GM21528 (cell line): ENCODE data around the gene TNPO2.
A peak's percentile ranks its signal among the peaks of the same experiment; 100 is the strongest.
"Not testable (repeated sequence)": the region's sequence is repeated elsewhere in the genome, so short reads cannot be mapped to it uniquely, and the experiment has no call there.

Experiments
- ATAC-seq: cut with Tn5 transposase; IDR thresholded peaks from one replicate; pipeline ENCODE4 v1.9.1; 2021; ENCODE audit warnings: mild to moderate bottlenecking, moderate library complexity; ENCODE audit not compliant: unreplicated experiment, low FRiP score

Gene TNPO2

DNA sequence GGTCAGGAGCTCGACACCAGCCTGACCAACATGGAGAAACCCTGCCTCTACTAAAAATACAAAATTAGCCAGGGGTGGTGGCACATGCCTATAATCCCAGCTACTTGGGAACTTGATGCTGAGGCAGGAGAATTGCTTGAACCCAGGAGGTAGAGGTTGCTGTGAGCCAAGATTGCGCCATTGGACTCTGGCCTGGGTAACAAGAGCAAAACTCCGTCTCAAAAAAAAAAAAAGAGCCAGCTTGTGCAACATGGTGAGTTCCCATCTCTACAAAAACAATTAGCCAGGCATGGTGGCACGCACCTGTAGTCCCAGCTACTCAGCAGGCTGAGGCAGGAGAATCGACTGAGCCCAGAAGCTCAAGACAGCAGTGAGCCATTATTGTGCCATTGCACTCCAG, 45.7 kb downstream of the TNPO2 start:
- not testable (repeated sequence) for ATAC-seq

- ATAC-seq = no peak
Observed at GRCh38 chr19:12676928-12677327, 46.8 kb downstream of the TNPO2 start.

DNA sequence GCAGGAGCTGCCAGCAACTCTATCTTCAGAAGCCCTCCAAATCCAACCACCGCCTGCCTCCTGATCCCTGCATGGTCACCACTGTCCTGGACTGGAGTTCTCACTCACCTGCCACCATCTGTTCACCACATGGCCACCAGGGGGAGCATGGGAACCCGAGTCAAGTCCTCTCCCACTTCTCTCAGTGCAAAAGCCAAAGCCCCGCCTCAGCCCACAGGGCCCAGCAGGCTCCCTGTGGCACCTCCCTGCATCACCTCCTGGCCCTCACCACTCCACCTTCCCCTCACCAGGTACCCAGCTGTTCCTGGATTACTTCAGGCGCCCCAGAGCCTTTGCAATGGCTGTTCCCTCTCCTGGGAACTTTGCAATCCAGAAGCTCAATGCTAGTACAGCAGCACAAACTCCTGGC, 47.3 kb downstream of the TNPO2 start:
- ATAC-seq = no peak

GRCh38 chr19:12675940-12676339, 47.8 kb downstream of the TNPO2 start:
- no peak for ATAC-seq

- no peak for ATAC-seq
Observed at GRCh38 chr19:12675399-12675798, 48.3 kb downstream of the TNPO2 start.

GRCh38 chr19:12672744-12673143, 51.0 kb downstream of the TNPO2 start:
- ATAC-seq = no peak

DNA sequence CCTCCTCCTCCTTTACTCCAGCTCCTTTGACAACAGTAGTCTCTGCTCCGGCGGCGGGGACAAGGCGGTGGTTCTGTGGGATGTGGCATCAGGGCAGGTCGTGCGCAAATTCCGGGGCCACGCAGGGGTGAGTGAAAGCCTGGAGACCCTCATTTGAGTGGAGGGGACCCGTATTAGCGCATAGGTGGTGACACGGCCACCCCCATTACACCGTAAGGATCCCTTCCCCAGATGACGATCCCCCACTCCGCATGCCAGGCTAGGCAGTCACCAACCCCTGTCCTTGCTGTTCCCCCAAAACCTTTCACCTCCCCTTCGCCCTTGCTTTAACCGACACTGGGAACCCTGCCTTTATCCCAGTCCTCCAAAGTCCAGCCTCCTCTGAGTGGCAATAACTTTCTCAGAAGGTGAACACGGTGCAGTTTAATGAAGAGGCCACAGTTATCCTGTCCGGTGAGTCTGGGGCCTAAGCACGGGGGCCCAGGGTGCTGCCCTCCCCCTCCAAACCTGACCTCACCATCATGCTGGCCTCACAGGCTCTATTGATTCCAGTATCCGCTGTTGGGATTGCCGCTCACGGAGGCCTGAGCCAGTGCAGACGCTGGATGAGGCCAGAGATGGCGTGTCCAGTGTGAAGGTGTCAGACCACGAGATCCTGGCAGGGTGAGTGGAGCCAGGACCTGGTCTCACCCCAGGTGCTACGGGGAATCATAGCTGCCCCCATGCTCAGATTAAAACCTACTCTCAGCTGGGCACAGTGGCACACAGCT, 53.4 kb downstream of the TNPO2 start:
- no peak for ATAC-seq

GRCh38 chr19:12669270-12670158, 54.2 kb downstream of the TNPO2 start:
- ATAC-seq = peak; percentile 35

DNA sequence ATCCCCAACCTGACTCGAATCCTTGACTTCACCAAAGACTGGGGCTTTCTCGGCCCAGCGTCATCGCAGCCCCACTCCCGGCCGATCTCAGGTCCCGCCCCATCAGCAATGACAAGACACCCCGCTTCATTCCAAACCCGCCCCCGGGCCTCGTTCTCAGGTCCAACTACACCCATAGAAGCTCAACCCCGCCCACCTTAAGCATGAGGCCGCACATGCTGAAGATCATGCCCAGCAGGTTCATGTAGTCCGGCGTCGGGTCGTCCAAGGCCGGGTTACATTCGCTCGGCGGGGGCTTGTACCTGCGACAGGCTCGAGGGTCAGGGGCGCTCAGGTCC, 54.8 kb downstream of the TNPO2 start:
- no peak for ATAC-seq

GRCh38 chr19:12668346-12668745, 55.4 kb downstream of the TNPO2 start:
- ATAC-seq = no peak

DNA sequence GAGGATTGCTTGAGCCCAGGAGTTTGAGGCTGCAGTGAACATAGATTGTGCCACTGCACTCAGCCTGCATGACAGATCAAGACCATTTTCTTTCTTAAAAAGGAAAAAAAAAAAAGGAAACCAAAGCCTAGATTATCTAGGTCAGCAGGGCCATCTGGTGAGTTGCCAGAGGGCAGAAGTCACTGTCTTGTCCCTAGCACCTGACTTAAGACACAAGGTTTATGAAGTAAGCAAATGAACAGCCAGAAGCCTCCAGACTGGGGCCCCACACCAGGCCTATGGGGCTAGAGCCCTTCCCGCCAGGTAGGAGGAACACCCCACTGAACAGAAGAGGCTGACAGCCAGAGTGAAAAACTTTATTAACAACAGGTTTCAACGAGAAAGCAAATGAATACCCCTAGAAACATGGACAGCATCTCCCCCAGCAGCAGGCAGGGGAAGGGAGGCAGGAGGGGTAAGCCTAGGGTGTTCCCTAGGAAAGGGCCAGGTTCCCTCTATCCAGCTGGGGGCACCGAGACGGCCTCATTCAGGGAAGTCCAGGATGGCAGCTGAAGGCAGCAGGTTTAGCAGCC, 55.9 kb downstream of the TNPO2 start:
- no peak for ATAC-seq

GRCh38 chr19:12666265-12667048, 57.3 kb downstream of the TNPO2 start, which contains the start of the genes MAN2B1 and WDR83:
Gene MAN2B1 (minus strand): TSS chr19:12666742. CDS start chr19:12666701, 41 bp downstream.
Gene WDR83 (plus strand): TSS chr19:12666807. CDS start chr19:12669791, 2,984 bp downstream.
- no peak for ATAC-seq

- ATAC-seq = no peak
Observed at GRCh38 chr19:12665671-12666264, 58.0 kb downstream of the TNPO2 start.

- no peak for ATAC-seq
Observed at GRCh38 chr19:12665281-12665573, 58.5 kb downstream of the TNPO2 start.

DNA sequence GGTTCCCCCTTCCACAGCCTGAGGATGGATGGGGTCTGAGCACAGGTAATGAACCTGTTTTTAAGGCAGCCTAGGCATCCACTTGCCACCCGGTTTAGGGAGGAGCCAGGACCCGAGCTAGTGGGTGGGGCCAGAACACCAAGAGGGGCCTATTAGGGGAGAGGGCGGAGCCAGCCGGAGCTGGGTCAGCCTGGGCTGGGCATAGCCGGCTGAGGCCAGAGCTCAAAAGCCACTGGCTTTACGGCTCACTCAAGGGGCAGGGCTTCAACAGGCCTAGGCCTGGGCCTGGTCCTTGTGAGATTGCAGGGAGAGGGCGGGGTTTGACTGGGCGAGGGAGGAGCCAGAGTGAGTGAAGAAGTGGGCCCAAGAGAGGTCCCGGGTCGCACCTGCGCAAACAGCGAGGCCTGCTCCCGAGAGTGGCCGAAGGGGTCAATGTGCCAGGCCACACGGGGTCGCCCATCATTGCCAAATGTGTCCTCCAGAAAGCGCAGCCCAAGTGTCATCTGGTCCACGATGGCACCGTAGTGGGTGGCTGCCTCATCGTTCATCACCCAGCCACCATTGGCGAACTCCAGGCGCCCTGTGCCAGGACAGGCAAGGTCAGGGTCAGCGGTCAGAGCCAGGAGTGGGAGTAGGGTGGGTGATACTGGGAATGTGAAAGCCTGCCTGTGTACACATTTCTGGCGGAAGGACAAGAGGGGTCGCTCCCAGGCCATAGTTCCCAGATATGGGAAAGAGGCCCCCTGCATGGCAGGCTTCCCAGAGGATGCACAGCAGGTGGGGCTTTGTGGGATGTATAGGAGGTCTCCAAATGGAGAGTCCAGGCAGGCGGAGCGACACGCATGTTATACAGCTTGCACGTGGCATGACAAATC, 59.1 kb downstream of the TNPO2 start:
- no peak for ATAC-seq

GRCh38 chr19:12660980-12661379, 62.8 kb downstream of the TNPO2 start:
- no peak for ATAC-seq

- no peak for ATAC-seq
Observed at GRCh38 chr19:12657966-12658365, 65.8 kb downstream of the TNPO2 start.

DNA sequence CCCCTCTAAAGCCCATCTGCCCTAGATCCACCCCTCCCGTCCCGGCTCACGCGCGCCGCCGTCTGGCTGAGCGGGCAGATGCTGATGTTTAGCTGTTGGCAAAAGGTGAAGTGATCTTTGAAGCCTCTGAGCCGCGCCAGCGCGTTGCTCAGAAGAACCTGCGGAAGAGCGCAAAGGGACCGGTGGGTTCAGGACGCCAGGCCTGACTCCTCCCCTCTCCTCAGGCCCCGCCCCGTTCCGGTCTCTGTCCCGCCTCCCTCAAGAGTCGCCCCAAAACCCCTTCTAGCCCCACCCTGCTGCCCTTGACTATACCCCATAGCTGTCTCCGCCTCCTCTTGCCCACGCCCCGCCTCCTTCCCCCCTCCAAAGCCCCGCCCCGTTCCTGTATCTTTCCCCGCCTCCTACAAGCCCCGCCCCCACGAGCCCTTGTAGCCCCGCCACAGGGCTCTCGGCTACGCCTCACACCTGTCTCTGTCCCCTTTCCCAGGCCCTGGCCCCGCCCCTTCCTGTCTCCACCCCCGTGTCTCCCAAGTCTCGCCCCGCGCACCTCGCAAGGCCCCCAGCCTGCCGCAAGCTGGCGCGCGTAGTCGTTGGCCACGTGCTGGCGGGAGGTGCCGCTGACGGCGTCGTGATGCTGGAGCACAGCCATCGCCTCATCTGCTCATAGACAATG, 66.7 kb downstream of the TNPO2 start:
- no peak for ATAC-seq

GRCh38 chr19:12655546-12655945, 68.2 kb downstream of the TNPO2 start:
- no peak for ATAC-seq
